OCI-LY3 (cell line): ENCODE measurements around the gene PTTG2.

Experiments used
- H2AFZ ChIP-seq: fragments of 200-600, 300-600 bp; shearing (Covaris generic); 2 replicates; pipeline ENCODE4 v1.6.0; 2014; ENCODE audit warnings: antibody characterized with exemption, low read depth, low read length
- H3K27ac ChIP-seq: fragments of 200-600, 300-600 bp; sonication (generic); 2 replicates; pipeline ENCODE4 v1.5.1; 2014; ENCODE audit warnings: mild to moderate bottlenecking, low read length, moderate library complexity, mixed read lengths
- H3K27me3 ChIP-seq: fragments of 200-600, 300-600 bp; sonication (generic); 2 replicates; pipeline ENCODE4 v1.6.1; 2014; ENCODE audit warnings: low read depth, low read length, mixed read lengths
- H3K36me3 ChIP-seq: fragments of 200-600, 300-600 bp; sonication (generic); replicated peaks from 2 replicates; pipeline ENCODE3; 2014; ENCODE audit warnings: low read depth, low read length, mixed read lengths
- H3K4me1 ChIP-seq: fragments of 300-600, 200-600 bp; sonication (generic); 2 replicates; pipeline ENCODE4 v1.6.1; 2014; ENCODE audit warnings: low read length, mixed read lengths
- H3K4me2 ChIP-seq: fragments of 200-600, 300-600 bp; sonication (generic); 2 replicates; pipeline ENCODE4 v1.6.1; 2014; ENCODE audit warnings: low read length, mixed read lengths
- H3K4me3 ChIP-seq: fragments of 300-600, 200-600 bp; sonication (generic); 2 replicates; pipeline ENCODE4 v1.5.1; 2014; ENCODE audit warnings: antibody characterized with exemption, mild to moderate bottlenecking, low read length, moderate library complexity
- H3K79me2 ChIP-seq: fragments of 300-600, 200-600 bp; shearing (Covaris generic); 2 replicates; pipeline ENCODE4 v1.6.1; 2014; ENCODE audit warnings: mild to moderate bottlenecking, low read length, mixed read lengths
- H3K9ac ChIP-seq: fragments of 300-600, 200-600 bp; shearing (Covaris generic); 2 replicates; pipeline ENCODE4 v1.6.0; 2014; ENCODE audit warnings: mild to moderate bottlenecking, low read length, moderate library complexity
- H3K9me3 ChIP-seq: fragments of 200-600, 300-600 bp; shearing (Covaris generic); 2 replicates; pipeline ENCODE4 v1.6.1; 2014; ENCODE audit warnings: low read length, mixed read lengths; ENCODE audit not compliant: insufficient read depth
- H4K20me1 ChIP-seq: fragments of 200-600, 300-600 bp; sonication (generic); 2 replicates; pipeline ENCODE4 v1.6.1; 2016; ENCODE audit warnings: low read length, mixed read lengths; ENCODE audit not compliant: insufficient read depth
- CTCF ChIP-seq: fragments of 200-600, 300-600 bp; sonication (generic); IDR thresholded peaks from 2 replicates; pipeline ENCODE4 v1.5.1; 2014; ENCODE audit warnings: antibody characterized with exemption, low read length, low read depth
- EZH2phosphoT487 ChIP-seq: fragments of 200-600 bp; shearing (Covaris generic); IDR thresholded peaks from 2 replicates; pipeline ENCODE4 v1.6.1; 2018; ENCODE audit warnings: antibody characterized with exemption, mixed run types, low read depth

PTTG2 gene

DNA sequence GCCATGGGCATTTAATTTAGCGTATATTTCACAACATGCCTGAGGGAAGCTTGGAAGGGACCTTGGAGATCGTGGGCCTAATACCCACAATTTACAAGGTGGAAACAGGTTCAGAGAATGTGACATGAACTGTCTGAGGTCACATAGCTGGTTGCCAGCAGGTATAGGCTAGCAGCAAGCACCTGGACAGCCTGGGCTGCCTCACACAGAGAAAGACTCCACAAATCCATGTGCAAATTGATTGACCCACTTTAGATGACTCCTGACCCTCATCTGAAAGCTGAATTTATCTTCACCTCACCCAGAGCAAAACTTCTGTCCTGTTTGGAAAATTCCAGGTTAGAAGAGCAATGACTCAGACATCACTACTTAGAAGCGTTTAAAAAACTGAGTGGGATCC lies 5.8 kb downstream of the PTTG2 start:
- Histone ChIP-seq H3K27ac (no peak overlapping the region), H3K9ac (no peak overlapping the region), H3K27me3 (no peaks in the 10 kb centered on the region), H2AFZ (no peak overlapping the region), H3K36me3 (peaks cover 3% of the 10 kb centered on the region), H3K9me3 (no peaks in the 10 kb centered on the region), H3K4me3 (no peak overlapping the region), H3K4me1 (peaks cover 18% of the 10 kb centered on the region), H3K4me2 (no peak overlapping the region), H4K20me1 (no peaks in the 10 kb centered on the region), H3K79me2 (no peaks in the 10 kb centered on the region)
- TF ChIP-seq CTCF (no peak), EZH2phosphoT487 (no peak)

DNA sequence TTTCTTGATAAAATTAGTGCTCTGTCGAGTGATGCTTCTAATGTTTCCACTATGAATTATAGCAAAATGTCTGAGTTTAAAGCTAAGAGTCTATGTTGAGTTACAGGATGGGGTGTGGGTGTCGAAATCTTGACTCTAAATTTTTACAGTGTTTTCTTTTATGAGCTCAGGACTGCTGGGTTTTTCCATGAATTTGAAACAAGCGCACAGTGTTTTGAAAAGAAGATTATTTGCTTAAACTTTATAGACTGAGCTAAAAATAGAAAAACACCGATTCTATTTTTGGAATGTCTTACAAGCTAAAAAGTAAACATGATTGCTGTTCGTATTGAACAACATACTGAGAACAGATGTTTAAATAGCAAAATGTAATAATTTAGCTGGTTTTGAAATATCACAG lies 7.5 kb downstream of the PTTG2 start:
- Histone ChIP-seq H3K4me2 (no peak overlapping the region), H3K4me3 (no peak overlapping the region), H3K36me3 (peaks cover 3% of the 10 kb centered on the region), H3K9me3 (no peaks in the 10 kb centered on the region), H3K27ac (no peak overlapping the region), H4K20me1 (no peaks in the 10 kb centered on the region), H3K9ac (no peak overlapping the region), H3K79me2 (no peaks in the 10 kb centered on the region), H3K27me3 (no peaks in the 10 kb centered on the region), H3K4me1 (peaks cover 18% of the 10 kb centered on the region), H2AFZ (no peak overlapping the region)
- TF ChIP-seq CTCF: no peak
- no peak for TF ChIP-seq EZH2phosphoT487

- Histone ChIP-seq H3K4me1 (peaks cover 18% of the 10 kb centered on the region), H3K27me3 (no peaks in the 10 kb centered on the region), H3K27ac (no peak overlapping the region), H4K20me1 (no peaks in the 10 kb centered on the region), H3K4me2 (no peak overlapping the region), H3K79me2 (no peaks in the 10 kb centered on the region), H3K9ac (no peak overlapping the region), H3K9me3 (no peaks in the 10 kb centered on the region), H3K36me3 (peaks cover 3% of the 10 kb centered on the region), H2AFZ (no peak overlapping the region), H3K4me3 (no peak overlapping the region)
- no peak for TF ChIP-seq EZH2phosphoT487
- TF ChIP-seq CTCF: no peak
Observed at GRCh38 chr4:37968747-37969146, 8.5 kb downstream of the PTTG2 start.

GRCh38 chr4:37970702-37971101 lies 10.5 kb downstream of the PTTG2 start:
- Histone ChIP-seq H3K4me3 (no peak overlapping the region), H3K27me3 (no peaks in the 10 kb centered on the region), H2AFZ (no peak overlapping the region), H3K4me2 (no peak overlapping the region), H3K9ac (no peak overlapping the region), H3K79me2 (no peaks in the 10 kb centered on the region), H3K27ac (no peak overlapping the region), H3K36me3 (peaks cover 3% of the 10 kb centered on the region), H3K4me1 (peaks cover 9% of the 10 kb centered on the region), H3K9me3 (no peaks in the 10 kb centered on the region), H4K20me1 (no peaks in the 10 kb centered on the region)
- TF ChIP-seq EZH2phosphoT487 (no peak), CTCF (peak; percentile 61)
